A673 (cell line): ENCODE results near the gene PCCA. TPM values are rescaled to one million over a fixed set of nuclear protein-coding genes. Genes with fewer than 3 reads are reported as not detected.

Experiments
- BruUV-seq: library from RNA; stranded (reverse); fragments of 400-500 nt; replicated peaks from 2 replicates; lab custom pipeline; 2021; lab: Mats Ljungman, UMichigan
- CTCF ChIA-PET: fragments of 300-600 bp; sonication (Branson Sonifier 250); formaldehyde crosslinking; loops from one replicate; lab custom pipeline; 2022; ENCODE audit warnings: antibody characterized with exemption; lab: Charles Lee
- POLR2A ChIA-PET: fragments of 300-600 bp; sonication (Branson Sonifier 250); formaldehyde crosslinking; loops from one replicate; lab custom pipeline; 2022; ENCODE audit warnings: antibody characterized with exemption; ENCODE audit not compliant: low non-redundant PET; lab: Charles Lee
- DNase-seq: peaks from one replicate; pipeline ENCODE4 v3.0.0-alpha.2; 2015; ENCODE audit warnings: low spot score
- H3K27ac ChIP-seq: fragments of 200-600 bp; sonication (generic); 2 replicates; pipeline ENCODE4 v1.5.1; 2016; ENCODE audit warnings: mixed run types, low read depth, mild to moderate bottlenecking, mixed read lengths, antibody characterized with exemption, low read length; ENCODE audit not compliant: poor library complexity, severe bottlenecking
- H3K27me3 ChIP-seq: fragments of 200-600 bp; sonication (generic); replicated peaks from 2 replicates; pipeline ENCODE4 v1.6.1; 2017; ENCODE audit warnings: mixed run types, low read depth, mild to moderate bottlenecking, mixed read lengths, antibody characterized with exemption, low read length; ENCODE audit not compliant: insufficient read depth, poor library complexity
- H3K36me3 ChIP-seq: fragments of 200-600 bp; sonication (generic); 2 replicates; pipeline ENCODE4 v1.6.1; 2016; ENCODE audit warnings: mixed run types, mild to moderate bottlenecking, mixed read lengths, antibody characterized with exemption, low read length; ENCODE audit not compliant: insufficient read depth, poor library complexity, severe bottlenecking
- H3K4me1 ChIP-seq: fragments of 200-600 bp; sonication (generic); 2 replicates; pipeline ENCODE4 v1.6.1; 2017; ENCODE audit warnings: mixed run types, mild to moderate bottlenecking, mixed read lengths, antibody characterized with exemption, low read length; ENCODE audit not compliant: insufficient read depth, poor library complexity, severe bottlenecking
- H3K4me3 ChIP-seq: fragments of 200-600 bp; sonication (generic); 2 replicates; pipeline ENCODE4 v1.5.1; 2016; ENCODE audit warnings: low read depth, mixed run types, mild to moderate bottlenecking, mixed read lengths, low read length; ENCODE audit not compliant: poor library complexity, severe bottlenecking
- H3K9me3 ChIP-seq: fragments of 200-600 bp; sonication (generic); 2 replicates; pipeline ENCODE4 v1.6.1; 2016; ENCODE audit warnings: mixed run types, low read depth, mild to moderate bottlenecking, mixed read lengths, antibody characterized with exemption, low read length; ENCODE audit not compliant: poor library complexity, severe bottlenecking
- CTCF ChIP-seq: fragments of 300-800, 200-600 bp; sonication (generic); conservative IDR thresholded peaks from 2 replicates; pipeline ENCODE4 v1.5.1; 2017; ENCODE audit warnings: low read depth, mild to moderate bottlenecking, antibody characterized with exemption, low read length, moderate library complexity, mixed read lengths
- EZH2 ChIP-seq: fragments of 200-600 bp; sonication (generic); IDR thresholded peaks from 2 replicates; pipeline ENCODE4 v1.6.1; 2017; ENCODE audit warnings: borderline replicate concordance, low read depth, mild to moderate bottlenecking, mixed read lengths, antibody characterized with exemption, low read length; ENCODE audit not compliant: poor library complexity, severe bottlenecking
- intact Hi-C: fragments of 100-400 bp; cut with micrococcal nuclease; formaldehyde crosslinking; loops from one replicate; pipeline ENCODE4 v1.10.0; 2022; ENCODE audit not compliant: unreplicated experiment
- total RNA-seq: library from RNA; stranded (reverse); gene quantifications from 2 replicates; pipeline ENCODE4 v1.2.3, GENCODE V29; 2021

The PCCA gene
- total RNA-seq, 1 experiment from 2014 or later = 93.0 TPM

DNA sequence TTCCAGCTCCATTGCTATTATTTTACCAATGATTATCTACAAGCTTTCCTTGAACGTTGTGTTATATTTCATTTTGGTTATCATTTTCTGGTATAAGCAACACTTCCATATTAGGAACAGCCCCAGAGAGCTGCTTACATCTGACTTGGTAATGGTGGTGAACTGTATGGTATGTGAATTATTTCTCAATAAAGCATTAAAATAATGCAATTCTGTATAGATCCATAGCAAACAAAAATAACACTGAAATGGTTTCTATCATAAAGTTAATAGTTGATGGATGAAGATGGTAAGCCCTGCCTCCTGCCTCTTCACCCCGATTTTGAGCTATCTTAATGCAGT, 472.2 kb downstream of the PCCA start:
- TF ChIP-seq CTCF (no peak), EZH2 (no peak)
- ChIA-PET CTCF (interaction anchor here (1.1 kb wide), 1 partner anchor 12 kb away, joined by 3 read pairs; no protein-coding TSS in a partner anchor), POLR2A (no interaction called here)
- Histone ChIP-seq H3K4me1 (no peaks in the 10 kb centered on the region), H3K9me3 (no peaks in the 10 kb centered on the region), H3K36me3 (no peaks in the 10 kb centered on the region), H3K4me3 (no peak overlapping the region), H3K27me3 (no peaks in the 10 kb centered on the region), H3K27ac (no peak overlapping the region)
- intact Hi-C loops = no loop called here
- BruUV-seq = no TSS peak
- no peak for DNase-seq

GRCh38 chr13:100561599-100562204, 472.8 kb downstream of the PCCA start:
- ChIA-PET POLR2A (no interaction called here), CTCF (interaction anchor here (1.1 kb wide), 1 partner anchor 11 kb away, joined by 3 read pairs; no protein-coding TSS in a partner anchor)
- no peaks in the 10 kb centered on the region for H3K36me3 ChIP-seq
- intact Hi-C loops = no loop called here
- DNase-seq = no peak
- no peaks in the 10 kb centered on the region for H3K27me3 ChIP-seq
- BruUV-seq = no TSS peak
- no peak overlapping the region for H3K27ac ChIP-seq
- TF ChIP-seq CTCF (no peak), EZH2 (no peak)
- no peak overlapping the region for H3K4me3 ChIP-seq
- H3K4me1 ChIP-seq = no peaks in the 10 kb centered on the region
- H3K9me3 ChIP-seq = no peaks in the 10 kb centered on the region

GRCh38 chr13:100563779-100564178, 474.9 kb downstream of the PCCA start:
- intact Hi-C loops = no loop called here
- CTCF ChIA-PET = no interaction called here
- Histone ChIP-seq H3K36me3 (no peaks in the 10 kb centered on the region), H3K27ac (no peak overlapping the region), H3K9me3 (no peaks in the 10 kb centered on the region), H3K27me3 (no peaks in the 10 kb centered on the region), H3K4me1 (no peaks in the 10 kb centered on the region), H3K4me3 (no peak overlapping the region)
- TF ChIP-seq CTCF = no peak
- TF ChIP-seq EZH2 = no peak
- no TSS peak for BruUV-seq
- POLR2A ChIA-PET = no interaction called here
- DNase-seq = no peak
